Amniotic epithelial cell (primary cell): ENCODE measurements around the gene NCBP1.

Experiments used
- DNase-seq: peaks from one replicate; pipeline ENCODE4 v3.0.0-alpha.2; 2010; ENCODE audit warnings: low read depth

The NCBP1 gene

GRCh38 chr9:97717866-97718265 is 84.2 kb downstream of the NCBP1 start:
- DNase-seq, result no peak

- no peak for DNase-seq
Observed at GRCh38 chr9:97721396-97721795, 87.8 kb downstream of the NCBP1 start.

GRCh38 chr9:97722331-97722730 is 88.7 kb downstream of the NCBP1 start:
- DNase-seq, result no peak
